ENCODE data around the gene AKR1D1. TPM values are rescaled to one million over a fixed set of nuclear protein-coding genes. Genes with fewer than 3 reads are reported as not detected.

Gene AKR1D1
- total and polyA plus RNA-seq, 2 of the 13 experiments (the other 11 are each of a cell fraction or from before 2014, with no cell fraction given): 6.9 to 37.0 TPM

- TF ChIP-seq HOMEZ (CRISPR knock-in tag; IDR thresholded peaks at IDR 0.05; ENCODE audit: low read depth) (peak; percentile 54; the same call in 1 of the 2 replicates), ZMYM2 (CRISPR knock-in tag; IDR thresholded peaks at IDR 0.05) (peak; percentile 97), RBAK (CRISPR knock-in tag; IDR thresholded peaks at IDR 0.05) (no peak), ATF3 (CRISPR knock-in tag; IDR thresholded peaks at IDR 0.05) (no peak; the same call in 1 of the 2 replicates), ZBTB39 (CRISPR knock-in tag; IDR thresholded peaks at IDR 0.05) (no peak), ZNF350 (CRISPR knock-in tag; IDR thresholded peaks at IDR 0.05; ENCODE audit: borderline replicate concordance, low read depth) (no peak), SMYD3 (CRISPR knock-in tag; IDR thresholded peaks at IDR 0.05) (no peak), SNRNP70 (IDR thresholded peaks at IDR 0.05; ENCODE audit: low read depth, low read length) (no peak), ZNF275 (CRISPR knock-in tag; IDR thresholded peaks at IDR 0.05; ENCODE audit: borderline replicate concordance) (no peak), FOSL1 (CRISPR knock-in tag; IDR thresholded peaks at IDR 0.05; ENCODE audit: borderline replicate concordance) (no peak), ZNF740 (CRISPR knock-in tag; IDR thresholded peaks at IDR 0.05) (no peak), KDM6A (CRISPR knock-in tag; IDR thresholded peaks at IDR 0.05; ENCODE audit: low read depth) (no peak), THRA (CRISPR knock-in tag; IDR thresholded peaks at IDR 0.05; ENCODE audit: borderline replicate concordance) (peak; percentile 60; the same call in 1 of the 2 replicates), ZNF331 (CRISPR knock-in tag; IDR thresholded peaks at IDR 0.05) (no peak), ZNF563 (CRISPR knock-in tag; IDR thresholded peaks at IDR 0.05) (no peak), SMC3 (IDR thresholded peaks at IDR 0.05; ENCODE audit: low read length) (no peak), NCOA5 (CRISPR knock-in tag; IDR thresholded peaks at IDR 0.05) (no peak), ZNF574 (CRISPR knock-in tag; IDR thresholded peaks at IDR 0.05) (no peak), SP4 (CRISPR knock-in tag; IDR thresholded peaks at IDR 0.05) (peak; percentile 49; the same call in 1 of the 2 replicates)
Observed at GRCh38 chr7:138151731-138152577, 75.7 kb downstream of the AKR1D1 start (continued).

Data from HepG2 (cell line).